SH-SY5Y (cell line): ENCODE measurements around the gene CCDC92B.

Experiments
- GATA2 ChIP-seq: IDR thresholded peaks from 2 replicates; pipeline ENCODE4 v1.6.1; 2011; ENCODE audit warnings: mild to moderate bottlenecking, low read depth, low read length
- GATA3 ChIP-seq: IDR thresholded peaks from 2 replicates; pipeline ENCODE4 v1.6.1; 2011; ENCODE audit warnings: low read depth, mild to moderate bottlenecking, low read length, moderate library complexity

CCDC92B gene

DNA sequence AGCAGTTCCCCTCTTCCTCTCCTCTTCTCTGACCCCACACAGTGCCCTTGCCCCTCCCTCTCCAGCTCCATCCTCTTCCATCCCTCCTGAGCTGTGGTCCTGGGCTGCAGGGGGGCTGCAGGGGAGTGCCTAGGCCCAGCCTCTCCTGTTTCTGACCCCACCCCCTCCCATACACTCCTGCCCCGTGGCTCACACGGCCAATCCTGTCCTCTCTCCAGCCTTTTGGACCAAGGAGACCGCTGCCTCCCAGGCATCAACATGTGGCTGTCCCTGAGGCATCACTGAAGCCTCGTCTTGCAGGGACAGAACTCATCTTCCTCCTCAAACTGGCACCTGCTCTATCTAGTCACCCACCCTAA is 44.6 kb downstream of the CCDC92B start:
- TF ChIP-seq GATA3 (no peak), GATA2 (no peak)

DNA sequence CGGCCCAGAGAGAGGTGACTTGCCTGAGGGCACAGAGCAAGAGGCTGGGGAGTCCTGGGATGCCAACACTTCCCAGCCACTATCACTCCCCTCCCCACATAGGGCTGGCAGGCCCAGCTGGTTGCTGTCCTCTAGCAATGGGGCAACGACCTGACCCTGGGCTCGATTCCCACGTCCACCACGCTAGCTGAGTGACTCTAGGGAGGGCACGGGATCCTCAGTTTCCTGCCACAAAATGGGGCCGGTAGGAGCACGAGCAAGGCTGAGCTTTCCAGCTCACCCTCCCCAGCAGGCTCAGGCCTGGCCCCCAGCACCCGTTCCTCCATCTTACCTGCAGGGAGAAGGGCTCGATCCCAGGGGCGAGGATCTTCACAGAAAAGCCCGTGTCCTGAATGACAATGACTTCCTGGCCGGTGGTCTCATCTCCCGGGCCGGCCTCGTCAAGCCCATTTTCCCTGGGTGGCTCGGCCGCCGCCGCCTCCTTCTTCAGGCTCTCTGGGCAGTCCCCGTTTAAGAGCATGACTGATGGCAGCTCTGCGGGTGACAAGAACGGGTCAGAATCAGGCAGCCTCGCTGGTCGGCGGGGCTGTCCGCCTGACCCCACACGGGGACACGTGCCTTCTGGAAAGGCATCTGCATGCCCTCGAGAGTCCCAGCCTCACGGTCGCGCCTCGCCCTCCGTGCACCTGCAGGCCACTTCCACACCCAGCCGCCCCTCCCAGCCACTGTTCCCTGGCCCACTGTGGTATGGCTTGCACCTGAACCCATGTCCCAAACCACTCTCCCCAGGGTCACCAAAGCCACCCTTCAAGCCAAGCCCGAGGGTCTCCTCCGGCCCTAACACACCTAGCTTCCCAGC is 45.2 kb downstream of the CCDC92B start:
- TF ChIP-seq GATA3 (no peak), GATA2 (no peak)

DNA sequence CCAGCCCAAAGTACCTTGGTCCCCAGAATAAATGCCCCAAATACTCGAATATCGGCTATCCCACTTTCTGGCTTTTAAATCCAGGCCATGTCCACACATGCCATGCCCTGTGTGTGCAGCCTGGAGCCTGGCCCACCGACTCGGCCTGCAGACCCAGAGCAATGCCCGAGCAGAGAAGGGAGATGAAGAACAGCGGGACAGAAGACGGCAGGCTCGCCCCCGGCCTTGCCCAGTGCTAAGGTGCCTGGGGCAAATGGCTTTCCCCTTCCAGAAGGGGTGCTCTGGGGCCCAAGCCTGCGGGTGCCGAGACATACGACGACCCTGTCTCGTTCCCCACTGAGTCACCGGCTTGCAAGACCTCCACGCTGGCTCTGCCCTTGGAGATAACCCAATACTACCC is 45.8 kb downstream of the CCDC92B start:
- TF ChIP-seq GATA2 (no peak), GATA3 (no peak)

DNA sequence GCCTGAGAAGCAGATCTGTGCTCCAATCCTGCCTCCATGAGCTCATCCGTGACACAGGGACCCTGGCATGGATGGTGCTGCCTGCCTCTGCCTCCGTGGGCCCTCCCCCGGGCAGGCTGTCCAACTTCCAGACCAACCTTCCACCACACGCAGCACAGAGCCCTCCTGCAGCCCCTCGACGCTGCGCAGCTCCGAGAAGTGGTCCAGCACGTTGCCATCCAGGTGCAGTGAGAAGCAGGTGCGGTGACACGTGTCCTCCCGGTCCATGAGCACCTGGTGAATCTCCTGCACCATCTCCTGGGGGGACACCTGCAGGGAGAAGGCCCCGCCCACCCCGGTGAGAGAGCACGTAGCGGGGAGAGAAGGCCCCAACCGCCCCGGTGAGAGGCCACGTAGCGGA is 46.3 kb downstream of the CCDC92B start:
- TF ChIP-seq GATA2 (no peak), GATA3 (no peak)

DNA sequence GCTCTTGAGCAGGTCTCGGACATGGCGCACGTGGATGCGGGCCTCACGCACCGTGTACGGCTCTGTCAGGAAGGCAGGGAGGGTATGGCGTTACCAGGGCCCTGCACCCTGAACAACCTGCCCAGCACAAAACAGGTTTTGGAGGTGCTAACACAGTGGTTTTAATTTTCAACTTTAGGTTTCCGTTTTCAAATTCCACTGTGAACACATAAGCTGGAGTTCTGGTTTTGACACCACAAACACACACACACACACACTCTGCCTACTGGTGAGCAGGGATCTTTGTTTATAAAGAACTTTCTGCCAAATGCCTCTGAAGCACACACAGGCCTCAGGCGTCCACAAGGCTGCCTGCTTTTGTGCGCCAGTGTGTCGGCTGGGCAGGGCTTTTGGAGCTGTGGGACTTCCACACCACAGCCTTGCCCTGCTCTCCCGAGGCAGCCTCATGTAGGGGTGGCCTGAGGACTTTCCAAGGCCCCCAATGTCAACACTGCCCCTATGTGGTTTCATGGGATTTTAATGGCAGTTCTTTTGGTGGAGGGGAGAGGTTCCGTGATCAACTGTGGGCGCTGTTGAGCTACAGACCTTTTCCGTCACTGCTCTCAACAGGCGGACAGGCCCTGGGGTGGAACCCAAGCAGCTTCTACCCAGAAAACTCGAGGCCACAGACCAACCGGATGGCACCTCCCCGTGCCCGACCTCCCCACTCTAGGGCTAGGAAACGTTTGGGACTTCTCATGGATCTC is 47.3 kb downstream of the CCDC92B start:
- no peak for TF ChIP-seq GATA3
- TF ChIP-seq GATA2: no peak

DNA sequence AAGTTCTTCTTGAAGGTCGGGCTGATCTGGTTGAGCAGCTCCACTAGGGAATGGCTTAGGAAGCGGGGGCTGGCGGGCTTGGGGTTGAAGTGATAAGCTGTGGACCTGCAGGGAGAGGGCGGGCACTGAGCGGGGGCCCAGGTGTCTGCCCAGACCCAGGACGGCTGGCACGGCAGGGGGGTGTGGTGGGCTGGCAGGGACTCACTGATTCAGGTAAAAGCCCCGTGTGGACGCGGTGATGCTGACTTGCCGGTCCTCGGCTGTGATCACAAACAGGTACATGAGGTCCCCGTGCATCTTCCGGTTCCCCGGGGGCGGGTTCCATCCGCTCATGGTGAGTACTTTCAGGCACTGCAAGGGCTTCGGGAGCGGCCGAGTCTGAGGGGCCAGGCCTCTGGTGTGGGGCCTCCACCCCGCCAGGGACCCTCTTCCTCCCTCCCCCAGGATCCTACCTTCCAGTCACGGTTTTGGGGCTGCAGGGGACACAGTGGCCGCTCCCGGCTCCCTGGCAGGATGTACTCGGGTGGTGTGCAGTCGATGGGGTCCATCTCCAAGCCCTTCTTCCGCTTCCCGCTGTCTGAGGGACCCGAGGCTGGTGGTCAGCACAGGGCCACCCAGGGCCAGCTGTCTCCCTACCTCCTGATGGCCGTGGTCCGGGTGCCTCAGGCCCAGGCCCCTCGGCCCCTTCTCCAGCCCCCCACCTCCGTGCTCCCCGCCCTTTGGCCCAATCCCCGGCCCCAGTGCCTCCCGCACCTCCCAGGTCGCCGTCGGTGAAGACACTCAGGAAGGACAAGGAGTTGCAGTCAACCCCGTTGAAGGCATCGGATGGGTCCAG is 48.1 kb downstream of the CCDC92B start:
- no peak for TF ChIP-seq GATA2
- no peak for TF ChIP-seq GATA3

DNA sequence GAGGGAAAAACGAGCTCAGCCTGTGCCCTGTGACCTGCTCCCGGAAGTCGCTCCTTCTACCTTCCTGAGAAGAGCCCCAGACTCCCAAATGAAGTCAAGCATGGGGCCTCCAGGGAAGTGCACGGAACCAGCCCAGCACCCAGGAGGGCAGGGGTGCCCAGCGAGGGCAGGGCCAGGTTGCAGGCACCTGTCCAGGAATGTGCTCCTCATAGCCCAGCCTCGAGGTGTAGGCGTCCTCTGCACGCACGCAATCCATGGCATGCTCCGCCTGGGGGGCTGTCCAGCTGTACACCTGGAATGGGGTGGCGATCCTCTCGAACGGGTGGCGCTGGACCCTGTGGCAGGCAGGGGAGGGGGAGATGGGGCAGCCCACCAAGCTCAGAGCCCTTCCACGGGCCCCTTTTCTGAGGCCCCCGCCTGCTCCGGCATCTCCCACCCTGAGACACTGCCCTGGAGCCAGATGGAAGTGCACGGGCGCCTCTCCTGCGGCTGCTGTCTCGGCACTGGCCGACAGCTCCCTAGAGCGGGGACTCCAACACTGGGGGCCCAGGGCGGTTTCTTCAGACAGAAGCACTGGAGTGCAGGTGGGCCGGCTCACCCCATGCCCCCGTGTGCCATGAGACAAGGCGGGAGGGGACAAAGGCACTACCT is 48.8 kb downstream of the CCDC92B start:
- TF ChIP-seq GATA3 (no peak), GATA2 (no peak)

DNA sequence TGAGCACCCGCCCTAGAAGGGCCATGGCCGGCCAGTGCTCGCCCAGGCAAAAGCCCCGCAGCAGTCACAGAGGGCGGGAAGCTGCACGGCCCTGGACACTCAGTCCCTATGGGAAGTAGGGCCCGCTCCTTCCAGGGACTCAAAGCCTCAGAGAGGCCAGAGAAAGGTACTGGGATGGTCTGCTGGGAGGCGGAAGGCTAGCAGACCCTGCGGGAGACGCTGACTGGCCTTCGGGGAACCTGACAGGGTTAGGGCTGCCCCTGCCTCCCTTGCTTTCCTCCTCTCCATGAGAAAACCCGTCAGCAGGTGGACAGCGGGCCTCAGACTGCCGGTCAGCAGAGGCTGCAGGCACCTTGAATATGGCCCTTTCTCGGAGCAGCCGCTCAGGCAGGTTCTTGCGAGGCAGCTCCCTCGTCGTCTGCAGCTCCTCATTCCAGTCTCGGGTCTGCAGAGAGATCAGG is 49.4 kb downstream of the CCDC92B start:
- no peak for TF ChIP-seq GATA2

DNA sequence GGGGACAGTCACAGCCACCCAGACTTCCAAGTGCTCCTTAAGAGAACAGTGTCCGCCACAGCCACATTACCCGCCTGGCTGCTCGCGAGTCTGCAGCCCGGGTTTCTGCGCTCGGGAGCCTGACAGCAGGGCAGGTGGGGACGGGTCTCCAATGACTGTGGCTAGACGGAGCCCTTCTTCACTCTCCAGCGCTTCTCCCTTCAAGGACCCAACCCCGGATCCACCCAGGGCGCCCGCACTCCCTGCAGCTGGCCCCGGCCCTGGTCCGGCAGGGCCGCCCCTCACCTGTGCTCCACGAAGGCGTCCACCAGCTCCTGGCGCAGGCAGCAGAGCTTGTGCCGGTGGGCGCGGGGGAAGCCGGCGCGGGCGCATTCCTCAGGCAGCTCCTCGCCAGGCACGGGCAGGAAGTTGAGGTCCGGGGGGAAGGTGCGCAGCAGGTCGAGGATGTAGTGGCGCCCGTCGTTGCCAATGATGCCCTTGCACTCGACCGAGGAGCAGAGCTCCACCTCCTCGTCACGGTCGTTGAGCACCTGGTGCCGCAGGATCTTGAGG is 51.8 kb downstream of the CCDC92B start:
- no peak for TF ChIP-seq GATA2
- no peak for TF ChIP-seq GATA3

DNA sequence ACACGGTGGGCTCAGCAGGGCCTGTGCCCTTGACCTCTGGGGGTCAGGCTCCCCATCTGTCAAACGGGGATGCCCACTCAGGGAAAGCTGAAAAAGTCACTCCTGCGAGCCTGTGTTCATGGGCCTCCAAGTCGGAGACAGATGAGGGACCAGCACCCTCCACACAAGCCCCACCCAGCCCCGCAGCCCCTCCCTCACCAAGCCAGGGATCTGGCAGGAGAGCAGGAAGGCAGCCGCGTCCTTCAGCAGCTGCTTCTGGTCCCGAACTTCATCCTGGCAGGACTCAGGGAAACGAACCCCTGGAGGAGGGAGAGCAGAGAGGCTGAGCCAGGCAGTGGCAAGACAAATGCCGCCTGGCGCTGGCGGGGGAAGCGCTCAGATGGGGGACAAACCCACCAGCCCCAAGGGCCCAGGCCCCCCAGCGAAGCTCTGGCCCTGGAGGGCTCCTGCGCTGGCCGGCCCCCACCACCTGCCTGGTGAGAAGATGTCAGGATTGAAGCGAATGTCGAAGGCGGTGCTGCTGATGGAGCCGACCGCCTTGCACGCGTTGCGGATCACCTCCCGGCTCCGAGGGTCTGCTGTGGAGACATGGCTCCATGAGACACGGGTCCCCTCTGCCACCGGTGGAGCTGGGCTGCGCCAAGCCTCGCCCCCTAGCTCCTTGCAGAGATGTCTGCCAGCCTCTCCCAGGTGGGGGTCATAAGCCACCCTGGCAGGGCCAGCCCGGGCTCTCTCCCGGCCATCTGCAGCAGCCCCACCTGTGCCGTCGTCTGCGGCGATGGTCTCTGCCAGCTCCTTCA is 53.3 kb downstream of the CCDC92B start:
- TF ChIP-seq GATA2: no peak
- no peak for TF ChIP-seq GATA3

DNA sequence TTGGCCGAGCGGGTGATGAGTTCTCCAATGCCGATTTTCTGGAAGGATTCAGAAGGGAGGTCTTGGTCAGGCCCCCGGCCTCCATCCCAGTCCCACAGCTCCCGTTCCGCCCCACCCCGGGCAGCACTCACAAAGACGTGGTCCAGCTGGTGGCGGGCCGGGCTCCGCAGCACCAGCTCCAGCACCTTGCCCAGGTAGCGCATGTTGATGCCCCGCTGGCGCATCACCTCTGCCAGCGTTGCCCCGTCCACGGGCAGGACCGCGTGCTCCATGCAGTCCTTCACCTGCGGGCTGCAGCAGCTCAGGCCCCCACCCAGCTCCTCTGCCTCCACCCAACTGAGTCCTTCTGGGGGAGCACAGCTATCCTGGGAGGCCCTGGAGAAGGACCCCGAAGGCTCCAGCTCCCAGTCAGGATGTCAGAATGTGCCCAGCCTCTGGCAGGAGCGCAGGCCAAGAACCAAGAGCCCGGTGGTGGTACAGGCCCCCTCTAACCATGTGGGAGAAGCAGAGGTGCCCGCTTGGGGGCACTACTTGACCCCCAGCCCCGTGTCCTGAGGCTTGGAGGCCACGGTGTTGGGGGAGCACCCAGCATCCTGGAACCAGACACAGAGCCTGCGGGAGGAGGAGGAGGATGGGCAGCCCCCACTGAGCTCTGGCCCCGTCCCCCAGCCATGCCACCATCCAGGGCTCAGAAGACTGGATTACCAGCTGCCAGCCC is 54.0 kb downstream of the CCDC92B start:
- TF ChIP-seq GATA2 (no peak), GATA3 (no peak)
